Astrocyte of the cerebellum (primary cell): Measurements from ENCODE around the gene AATK.

Source experiments
- DNase-seq: peaks from one replicate; pipeline ENCODE4 v3.0.0-alpha.2; 2011; ENCODE audit warnings: low read depth
- H3K4me3 ChIP-seq: 2 replicates; pipeline ENCODE4 v1.5.1; 2011; ENCODE audit warnings: mild to moderate bottlenecking, low read depth, low read length, moderate library complexity
- in situ Hi-C: cut with HindIII; loops from 2 replicates; pipeline ENCODE4 v1.10.0; 2017; ENCODE audit warnings: low sequenced_read_pairs
- TF ChIP-seq, protein P1 (sequence below): IDR thresholded peaks from 2 replicates; pipeline ENCODE4 v1.5.1; 2012; ENCODE audit warnings: low read length, low read depth, moderate library complexity, mild to moderate bottlenecking; ENCODE audit errors: missing control alignments

AATK gene

DNA sequence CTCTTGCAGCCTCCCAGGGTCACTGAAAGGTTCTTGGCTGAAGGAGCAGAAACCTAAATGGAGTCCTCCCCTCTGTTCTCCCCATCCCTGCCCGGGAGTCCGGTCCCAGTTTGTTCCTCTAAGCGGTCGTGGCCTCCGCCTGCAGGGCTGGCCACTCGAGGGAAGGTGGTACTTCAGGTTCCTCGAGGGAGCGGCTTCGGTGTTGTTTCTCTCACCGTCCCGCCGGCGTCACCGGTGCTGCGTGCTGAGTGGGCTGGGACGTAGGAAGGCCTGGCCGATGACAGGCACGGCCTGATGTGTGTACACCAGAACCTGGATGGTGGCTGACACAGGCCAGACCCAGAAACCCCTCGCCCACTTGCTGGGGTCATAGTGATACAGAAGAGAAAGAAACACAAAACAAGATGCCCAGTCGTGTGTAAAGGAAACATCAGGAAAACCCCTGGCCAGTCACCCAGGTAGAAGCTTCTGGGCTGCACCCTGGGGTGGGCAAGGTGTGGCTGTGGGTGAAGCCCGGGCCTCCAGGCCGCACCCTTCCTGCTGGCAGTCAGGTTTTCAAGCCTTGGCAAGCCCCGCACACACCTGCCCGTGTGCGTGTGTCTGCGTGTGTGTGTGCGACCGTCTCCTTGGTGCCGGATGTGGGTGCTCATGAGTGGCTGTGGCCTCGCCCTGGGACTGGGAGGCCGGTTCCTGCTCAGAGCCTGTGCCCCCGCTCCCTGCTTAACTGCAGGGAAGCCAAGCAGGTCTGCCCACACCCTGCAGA, 79.1 kb downstream of the AATK start:
- no peak for DNase-seq
- in situ Hi-C loops = loop anchor here (5.0 to 25.0 kb wide), 2 partner anchors 65 to 650 kb away; no protein-coding TSS in a partner anchor
- H3K4me3 ChIP-seq = no peak overlapping the region
- TF ChIP-seq, protein P1, sequence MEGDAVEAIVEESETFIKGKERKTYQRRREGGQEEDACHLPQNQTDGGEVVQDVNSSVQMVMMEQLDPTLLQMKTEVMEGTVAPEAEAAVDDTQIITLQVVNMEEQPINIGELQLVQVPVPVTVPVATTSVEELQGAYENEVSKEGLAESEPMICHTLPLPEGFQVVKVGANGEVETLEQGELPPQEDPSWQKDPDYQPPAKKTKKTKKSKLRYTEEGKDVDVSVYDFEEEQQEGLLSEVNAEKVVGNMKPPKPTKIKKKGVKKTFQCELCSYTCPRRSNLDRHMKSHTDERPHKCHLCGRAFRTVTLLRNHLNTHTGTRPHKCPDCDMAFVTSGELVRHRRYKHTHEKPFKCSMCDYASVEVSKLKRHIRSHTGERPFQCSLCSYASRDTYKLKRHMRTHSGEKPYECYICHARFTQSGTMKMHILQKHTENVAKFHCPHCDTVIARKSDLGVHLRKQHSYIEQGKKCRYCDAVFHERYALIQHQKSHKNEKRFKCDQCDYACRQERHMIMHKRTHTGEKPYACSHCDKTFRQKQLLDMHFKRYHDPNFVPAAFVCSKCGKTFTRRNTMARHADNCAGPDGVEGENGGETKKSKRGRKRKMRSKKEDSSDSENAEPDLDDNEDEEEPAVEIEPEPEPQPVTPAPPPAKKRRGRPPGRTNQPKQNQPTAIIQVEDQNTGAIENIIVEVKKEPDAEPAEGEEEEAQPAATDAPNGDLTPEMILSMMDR = no peak

DNA sequence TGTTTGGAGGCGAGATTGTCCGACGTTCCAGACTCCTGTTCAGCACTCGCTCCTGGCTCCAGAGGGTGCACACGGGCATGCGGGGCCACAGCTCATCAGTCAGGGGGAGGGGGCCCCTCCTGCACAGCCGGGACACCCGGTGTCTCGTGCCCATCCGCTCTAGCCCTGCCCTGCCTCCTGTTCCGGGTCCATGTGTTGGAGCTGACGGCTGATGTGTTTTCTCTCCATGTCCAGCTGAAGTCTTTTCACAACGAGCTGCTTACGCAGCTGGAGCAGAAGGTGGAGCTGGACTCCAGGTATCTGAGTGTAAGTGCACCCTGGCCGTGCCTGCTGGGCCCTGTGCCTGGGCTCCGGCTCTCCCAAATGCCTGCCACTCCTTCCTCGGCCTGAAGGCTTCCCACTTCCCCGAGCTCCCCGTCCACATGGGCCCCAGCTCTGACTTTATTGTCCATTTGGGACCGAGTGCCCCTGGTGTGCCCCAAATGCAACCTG, 80.6 kb downstream of the AATK start:
- TF ChIP-seq, protein P1 = no peak
- in situ Hi-C loops = loop anchor here (5.0 to 25.0 kb wide), 2 partner anchors 63 to 648 kb away; no protein-coding TSS in a partner anchor
- no peak for DNase-seq
- H3K4me3 ChIP-seq = no peak overlapping the region

DNA sequence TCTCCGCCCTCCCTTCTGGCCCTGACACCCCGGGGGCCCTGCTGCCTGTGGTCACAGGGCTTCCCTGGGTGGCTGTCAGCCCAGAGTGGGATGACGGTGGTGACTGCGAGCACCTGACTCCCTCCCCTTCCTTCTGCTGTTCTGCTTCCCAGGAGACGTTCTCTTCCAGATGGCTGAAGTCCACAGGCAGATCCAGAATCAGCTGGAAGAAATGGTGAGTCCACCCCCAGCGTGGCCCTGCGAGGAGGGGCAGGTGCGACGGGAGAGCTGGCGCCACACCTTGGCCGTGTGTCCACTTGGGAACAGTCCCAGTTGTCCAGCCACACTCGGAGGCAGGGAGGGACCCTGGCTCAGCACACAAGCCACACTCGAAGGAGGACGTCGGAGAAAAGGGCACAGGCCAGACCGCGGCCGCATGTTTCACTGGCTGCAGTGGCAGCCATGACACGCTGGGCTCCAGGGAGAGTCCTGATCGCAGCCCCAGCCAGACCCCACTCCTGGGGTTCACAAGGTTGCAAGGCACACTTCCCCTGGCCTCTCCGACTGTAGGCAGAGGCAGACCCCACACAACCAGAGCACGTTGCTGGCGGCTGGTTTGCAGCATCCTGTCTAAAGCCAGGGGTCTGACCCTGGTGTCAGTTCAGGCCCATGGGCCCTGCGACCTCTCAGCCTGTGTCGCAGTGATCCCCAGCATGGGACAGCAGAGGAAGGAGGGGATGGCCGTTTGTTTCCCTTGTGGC, 81.2 kb downstream of the AATK start:
- no peak overlapping the region for H3K4me3 ChIP-seq
- DNase-seq = no peak
- TF ChIP-seq, protein P1 = no peak
- in situ Hi-C loops = loop anchor here (5.0 to 25.0 kb wide), 2 partner anchors 63 to 648 kb away; no protein-coding TSS in a partner anchor

DNA sequence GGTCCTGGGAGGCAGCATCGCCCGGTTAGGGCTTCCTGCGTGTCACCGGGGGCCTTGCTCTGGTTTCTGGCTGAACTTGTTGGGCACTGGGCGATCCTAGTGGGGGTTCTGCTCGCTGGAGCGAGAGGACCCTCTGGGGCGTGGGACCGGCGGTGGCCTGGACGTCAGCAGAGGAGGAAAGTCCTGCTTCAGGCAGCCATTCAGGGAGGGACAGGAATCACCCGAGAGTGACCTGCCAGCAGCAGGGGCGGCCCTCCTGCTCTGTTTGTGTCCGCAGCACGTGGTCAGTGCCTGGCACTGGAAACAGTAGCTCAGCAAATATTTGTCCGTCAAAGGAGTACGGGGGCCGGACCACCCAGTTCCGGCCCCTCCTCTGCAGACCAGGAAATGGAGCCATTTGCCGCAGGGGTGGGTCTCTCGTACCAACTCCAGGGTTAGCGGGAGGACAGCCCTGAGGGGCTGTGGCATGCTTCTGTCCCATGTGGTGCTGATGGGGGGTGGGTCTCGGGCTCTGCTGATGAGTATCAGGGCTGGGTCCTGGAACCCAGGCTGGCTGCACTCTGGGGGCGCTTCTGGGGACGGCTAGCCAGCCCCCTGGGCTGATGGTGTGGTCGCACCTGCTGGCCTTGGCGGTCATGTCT, 82.8 kb downstream of the AATK start:
- DNase-seq = no peak
- TF ChIP-seq, protein P1 = no peak
- in situ Hi-C loops = loop anchor here (25.0 kb wide), 1 partner anchor 646 kb away; no protein-coding TSS in a partner anchor

DNA sequence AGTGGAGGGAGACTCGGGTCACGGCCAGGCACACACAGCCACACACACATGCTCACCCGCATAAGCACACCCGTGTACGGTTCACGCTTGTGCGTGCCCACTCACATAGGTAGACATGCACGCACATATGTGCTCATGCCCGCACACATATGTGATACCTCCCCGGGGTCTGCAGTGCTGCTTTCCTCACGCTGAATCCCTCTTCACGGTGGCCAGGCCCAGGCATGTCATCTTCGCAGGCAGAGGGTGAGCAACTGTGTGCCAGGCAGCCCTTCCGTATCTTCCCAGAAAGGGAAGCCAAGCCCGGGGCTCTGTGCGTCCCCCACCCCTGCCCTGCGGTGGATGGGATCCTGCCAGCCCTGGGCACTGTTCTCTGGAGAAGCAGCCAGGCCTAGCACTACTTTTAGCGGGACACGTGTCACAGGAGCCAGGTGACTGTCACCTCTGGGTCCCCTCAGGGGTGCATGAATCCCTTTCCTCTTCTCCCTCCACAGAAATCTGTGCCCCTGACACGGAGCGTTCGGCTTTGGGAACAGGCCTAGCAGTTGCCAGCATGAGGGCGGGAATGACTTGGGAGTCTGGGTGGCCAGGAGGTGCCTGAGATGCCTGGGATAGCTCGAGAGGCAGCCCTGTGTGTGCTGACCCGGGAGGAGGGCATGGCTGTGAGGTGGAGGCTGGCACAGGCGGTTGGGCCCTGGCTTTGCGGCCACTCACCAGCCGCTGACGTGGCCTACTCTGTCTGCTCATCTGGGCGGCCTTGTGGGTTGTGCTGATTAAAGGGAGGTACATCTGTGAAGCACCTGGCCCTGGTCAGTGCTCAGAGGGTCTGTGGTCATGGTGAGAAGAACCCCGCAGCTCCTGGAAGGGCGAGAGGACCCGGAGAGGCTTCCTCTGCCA, 83.6 kb downstream of the AATK start:
- no peak overlapping the region for H3K4me3 ChIP-seq
- peak; percentile 13 for DNase-seq
- TF ChIP-seq, protein P1 = no peak
- in situ Hi-C loops = loop anchor here (25.0 kb wide), 1 partner anchor 645 kb away; no protein-coding TSS in a partner anchor

More for the DNA sequence above, 82.8 kb downstream of the AATK start:
- no peak overlapping the region for H3K4me3 ChIP-seq
